ENCODE measurements around the gene HRG.
"Not testable (repeated sequence)": the region's sequence is repeated elsewhere in the genome, so short reads cannot be mapped to it uniquely, and the experiment has no call there.

The HRG gene

GRCh38 chr3:186665625-186666188, at the start of gene HRG:
Gene HRG, plus strand, starts transcription at chr3:186666014. Its CDS starts 18 bp downstream, at chr3:186666032.
- no peak for DNase-seq (ENCODE audit: low read depth in 2 of 2)

- no peak for DNase-seq (ENCODE audit: low read depth in 2 of 2)
Measured at GRCh38 chr3:186616299-186616617, 49.6 kb upstream of the HRG start.

- peak; percentile 60 to 65 for DNase-seq (ENCODE audit: low read depth in 2 of 2)
Measured at GRCh38 chr3:186617036-186617946, 48.5 kb upstream of the HRG start.

- no peak for DNase-seq (ENCODE audit: low read depth in 2 of 2)
Measured at GRCh38 chr3:186618318-186618938, 47.4 kb upstream of the HRG start.

GRCh38 chr3:186619787-186620212, 46.0 kb upstream of the HRG start:
- DNase-seq (ENCODE audit: low read depth in 2 of 2), result no peak

GRCh38 chr3:186620213-186621092, 45.4 kb upstream of the HRG start:
- no peak for DNase-seq (ENCODE audit: low read depth in 2 of 2)

GRCh38 chr3:186621894-186622650, 43.7 kb upstream of the HRG start:
- no peak for DNase-seq (ENCODE audit: low read depth in 2 of 2)

GRCh38 chr3:186622651-186623310, 43.0 kb upstream of the HRG start:
- DNase-seq (ENCODE audit: low read depth in 2 of 2), result no peak

- no peak for DNase-seq (ENCODE audit: low read depth in 2 of 2)
Measured at GRCh38 chr3:186624598-186624997, 41.2 kb upstream of the HRG start.

GRCh38 chr3:186625600-186626042, 40.2 kb upstream of the HRG start:
- no peak for DNase-seq (ENCODE audit: low read depth in 2 of 2)

- DNase-seq (ENCODE audit: low read depth in 2 of 2), result no peak
Measured at GRCh38 chr3:186626254-186626847, 39.5 kb upstream of the HRG start.

GRCh38 chr3:186627852-186628414, 37.9 kb upstream of the HRG start:
- no peak for DNase-seq (ENCODE audit: low read depth in 2 of 2)

GRCh38 chr3:186628756-186629155, 37.1 kb upstream of the HRG start:
- DNase-seq (ENCODE audit: low read depth in 2 of 2), result no peak

GRCh38 chr3:186630950-186631641, 34.7 kb upstream of the HRG start:
- DNase-seq (ENCODE audit: low read depth in 2 of 2), result no peak

GRCh38 chr3:186633481-186633880, 32.3 kb upstream of the HRG start:
- no peak for DNase-seq (ENCODE audit: low read depth in 2 of 2)

GRCh38 chr3:186634207-186634606, 31.6 kb upstream of the HRG start:
- DNase-seq (ENCODE audit: low read depth in 2 of 2), result not testable (repeated sequence)

- DNase-seq (ENCODE audit: low read depth in 2 of 2), result no peak
Measured at GRCh38 chr3:186635532-186635931, 30.3 kb upstream of the HRG start.

GRCh38 chr3:186636536-186636935, 29.3 kb upstream of the HRG start:
- no peak for DNase-seq (ENCODE audit: low read depth in 2 of 2)

- DNase-seq (ENCODE audit: low read depth in 2 of 2), result no peak
Measured at GRCh38 chr3:186637686-186638085, 28.1 kb upstream of the HRG start.

All from activated CD8-positive, alpha-beta memory T cell treated with anti-CD3 and anti-CD28 coated beads for 4 hours (primary cell).